GM21576 (cell line): ENCODE measurements around the gene NUDT21.

ENCODE experiments used
- ATAC-seq: cut with Tn5 transposase; IDR thresholded peaks from one replicate; pipeline ENCODE4 v1.9.1; 2021; ENCODE audit warnings: mild to moderate bottlenecking, moderate library complexity; ENCODE audit not compliant: unreplicated experiment

NUDT21 gene

DNA sequence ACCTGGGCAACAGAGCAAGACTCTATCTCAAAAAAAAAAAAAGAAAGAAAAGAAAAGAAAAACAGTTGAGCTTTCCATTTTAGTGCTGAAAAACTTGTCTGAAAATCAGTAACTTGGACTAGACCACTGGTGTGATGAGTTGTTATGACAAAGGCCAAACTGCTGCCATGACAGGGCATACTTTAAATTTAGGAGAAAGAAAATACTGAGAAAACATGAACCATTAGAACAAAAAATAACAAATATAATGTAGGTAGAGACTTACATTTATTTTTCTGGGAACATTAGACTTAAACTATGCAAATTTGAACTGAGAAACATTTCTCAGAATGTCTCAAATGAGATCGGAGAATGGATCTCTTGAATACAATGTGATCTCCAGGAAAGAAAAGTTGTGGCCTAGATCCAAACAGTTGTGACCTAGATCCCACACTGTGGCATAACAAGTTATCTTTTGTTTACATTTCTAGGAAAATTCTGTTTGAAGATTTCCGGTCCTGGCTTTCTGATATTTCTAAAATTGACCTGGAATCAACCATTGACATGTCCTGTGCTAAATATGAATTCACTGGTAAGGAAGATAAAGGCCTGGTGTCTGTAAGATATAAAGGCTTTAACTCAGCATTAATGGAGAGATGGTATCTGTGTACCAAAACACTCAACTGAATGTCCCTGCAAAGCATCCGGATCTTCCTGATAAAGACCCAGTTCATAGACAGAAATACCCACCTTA, 11.1 kb upstream of the NUDT21 start:
- ATAC-seq = no peak

DNA sequence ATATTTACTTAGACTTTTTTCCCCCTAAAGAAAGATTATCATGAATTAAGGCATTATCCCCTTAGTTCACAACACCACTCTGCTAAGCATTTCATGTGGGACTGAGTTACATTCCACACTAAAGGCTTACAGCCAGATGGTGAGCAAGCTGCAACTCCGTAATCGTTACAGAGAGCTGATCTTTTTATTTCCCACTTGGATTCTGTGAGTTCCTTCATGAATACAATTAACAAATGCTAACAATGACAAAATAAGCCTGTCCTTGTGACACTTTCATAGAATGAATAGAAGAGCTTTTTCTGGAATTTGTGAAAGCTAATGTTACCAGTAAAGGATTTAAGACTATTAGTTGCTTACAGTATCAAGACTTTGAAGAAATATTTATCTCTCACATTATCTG, 9.0 kb upstream of the NUDT21 start:
- no peak for ATAC-seq

DNA sequence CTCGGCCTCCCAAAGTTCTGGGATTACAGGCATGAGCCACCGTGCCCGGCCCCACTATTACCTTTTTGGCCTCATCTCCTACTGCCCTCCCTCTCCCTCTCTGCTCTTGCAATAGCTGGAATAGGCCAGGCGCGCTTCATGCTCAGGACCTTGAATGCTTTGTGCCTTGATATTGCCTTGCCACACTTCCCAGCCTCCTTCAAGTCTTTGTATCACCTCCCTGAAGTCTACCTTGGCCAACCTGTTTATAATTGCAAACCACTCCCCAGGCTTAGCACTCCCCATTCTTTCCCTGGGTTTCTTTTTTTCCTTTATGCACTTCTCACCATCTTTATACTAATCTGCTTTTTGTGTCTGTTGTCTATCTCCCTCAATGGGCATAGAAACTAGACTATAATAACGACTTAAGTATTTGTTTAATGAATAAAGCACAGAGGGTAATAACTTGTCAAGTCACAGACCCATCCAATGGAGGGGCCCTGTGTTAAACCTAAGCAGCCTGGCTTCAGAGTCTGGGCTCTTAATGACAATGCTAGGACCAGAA, 6.9 kb upstream of the NUDT21 start:
- no peak for ATAC-seq

DNA sequence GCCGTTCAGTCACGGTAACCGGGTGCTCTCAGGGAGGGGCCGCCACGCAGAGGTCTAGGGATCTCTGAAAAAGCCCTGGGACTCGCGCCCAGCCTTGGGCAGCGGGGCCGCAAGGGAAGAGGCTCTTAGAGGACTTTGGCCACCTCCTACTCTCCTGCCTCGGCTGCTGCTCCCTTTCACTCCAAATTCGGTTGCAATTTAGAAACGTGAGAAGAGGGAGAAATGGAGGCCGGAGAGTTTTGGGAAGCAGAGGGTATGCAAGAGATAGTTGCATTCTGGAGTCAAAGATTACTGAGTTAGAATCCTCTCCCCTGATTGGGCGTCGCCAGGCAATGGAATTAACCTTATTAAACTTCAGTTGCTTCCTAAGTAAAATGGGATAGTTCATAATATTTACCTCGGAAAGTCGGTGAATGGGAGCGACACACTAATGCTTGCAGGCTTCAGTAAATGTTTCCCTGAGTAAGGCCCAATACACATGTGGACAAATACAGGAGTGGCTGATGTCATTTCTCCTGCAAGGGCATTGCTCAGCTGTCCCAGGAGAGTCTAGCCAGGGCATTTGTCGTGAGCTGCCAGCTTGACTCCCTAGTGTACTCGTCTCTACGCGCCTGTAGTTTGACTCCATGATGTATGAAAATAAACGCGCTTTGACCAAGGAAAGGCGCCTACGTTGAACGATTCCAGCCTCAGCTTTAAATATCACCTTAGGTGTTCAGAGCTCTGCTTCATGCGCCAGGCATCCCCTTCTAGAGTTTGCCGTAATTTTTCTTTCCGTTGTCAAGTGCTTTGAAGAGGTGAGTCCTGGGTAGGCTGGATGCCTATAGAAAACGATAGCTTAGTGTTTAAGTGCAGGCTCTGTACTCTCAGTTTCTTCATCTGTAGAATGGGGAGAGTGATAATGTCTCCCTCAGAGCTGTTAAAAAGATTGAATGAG, 889 bp upstream of the NUDT21 start:
- ATAC-seq = peak; percentile 33

DNA sequence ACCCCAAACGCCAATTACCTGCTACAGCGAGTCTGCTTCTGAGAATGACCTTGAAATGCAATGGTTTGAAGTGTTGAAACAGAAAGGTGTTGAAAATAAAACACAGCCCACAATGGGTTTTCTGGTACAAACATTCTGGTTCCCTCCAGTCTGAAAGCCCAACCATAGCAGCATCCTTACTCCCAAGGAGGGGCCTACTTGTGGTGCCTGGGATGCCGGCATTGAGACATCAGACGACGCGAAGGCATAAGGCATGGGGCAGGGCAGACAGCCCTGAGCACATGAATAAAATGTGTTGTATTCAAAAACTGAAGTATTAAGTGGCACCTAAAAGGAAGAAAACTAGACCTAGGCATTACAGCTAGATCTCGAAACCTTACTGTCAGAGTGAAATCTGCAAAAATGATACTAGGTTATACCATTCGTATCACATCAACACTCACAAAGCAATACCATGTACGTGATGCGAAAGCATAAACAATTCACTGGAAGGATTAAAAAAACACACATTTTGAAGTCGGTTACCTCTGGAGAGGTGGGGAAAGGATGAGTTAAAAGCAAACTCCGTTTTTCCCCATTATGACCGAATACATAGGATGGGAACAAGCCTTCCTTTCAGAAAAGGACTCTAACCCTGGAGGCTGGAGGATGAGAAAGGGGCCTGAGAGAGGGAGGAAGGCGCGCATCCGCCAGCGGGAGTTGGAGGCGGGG, 702 bp downstream of the NUDT21 start:
- no peak for ATAC-seq

DNA sequence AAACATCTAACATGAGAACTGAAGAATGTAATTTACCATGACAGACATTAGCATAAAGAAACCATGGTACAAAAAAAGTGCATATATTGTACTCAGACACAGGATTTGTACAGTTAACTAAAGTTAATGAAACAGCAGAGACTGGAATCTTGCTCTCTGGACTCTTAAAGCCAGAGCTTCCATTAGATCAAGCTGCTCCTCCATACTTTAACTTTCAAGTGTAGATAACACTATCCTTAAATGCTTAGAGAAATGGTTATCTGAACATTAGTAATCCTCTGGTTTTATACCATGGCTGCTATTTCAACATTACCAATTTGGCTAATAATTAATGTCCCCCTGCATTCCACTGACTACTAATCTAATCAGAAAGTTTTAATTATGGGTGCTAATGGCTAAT, 3.1 kb downstream of the NUDT21 start:
- no peak for ATAC-seq

DNA sequence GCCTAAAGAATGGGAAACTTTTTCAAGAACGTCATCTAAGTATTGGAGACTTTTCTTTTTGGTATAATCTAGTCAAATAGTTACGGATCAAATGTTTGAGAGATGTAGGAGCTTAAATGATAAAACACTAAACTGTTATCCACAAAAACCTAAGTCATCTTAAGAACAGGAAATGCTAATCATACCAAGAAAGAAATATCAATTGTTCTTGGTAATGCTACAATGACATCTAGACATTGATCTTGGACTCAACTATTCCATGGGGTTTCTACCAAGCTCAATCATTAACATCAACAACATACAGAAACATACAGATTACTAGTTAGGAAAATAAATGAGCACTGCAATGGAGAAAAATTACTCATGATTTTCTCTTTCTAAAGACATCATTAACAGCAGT, 3.8 kb downstream of the NUDT21 start:
- no peak for ATAC-seq

DNA sequence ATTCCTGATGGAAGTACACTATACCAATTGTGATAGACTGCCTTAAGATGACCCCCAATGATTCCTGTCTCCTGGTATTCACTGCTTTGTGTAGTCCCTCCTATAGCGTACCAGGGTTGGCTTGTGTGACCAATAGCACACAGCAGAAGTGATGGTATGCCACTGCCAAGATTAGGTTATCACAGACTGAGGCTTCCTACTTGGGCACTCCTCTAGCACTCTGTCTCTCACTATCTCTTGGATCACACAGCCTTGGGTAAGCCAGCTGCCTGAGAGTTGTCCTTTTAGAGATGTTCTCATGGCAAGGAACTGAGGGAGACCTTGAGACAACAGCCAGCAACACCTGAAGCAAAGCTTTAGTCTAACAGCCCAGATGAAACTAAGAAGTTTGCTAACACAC, 13.1 kb downstream of the NUDT21 start:
- no peak for ATAC-seq

DNA sequence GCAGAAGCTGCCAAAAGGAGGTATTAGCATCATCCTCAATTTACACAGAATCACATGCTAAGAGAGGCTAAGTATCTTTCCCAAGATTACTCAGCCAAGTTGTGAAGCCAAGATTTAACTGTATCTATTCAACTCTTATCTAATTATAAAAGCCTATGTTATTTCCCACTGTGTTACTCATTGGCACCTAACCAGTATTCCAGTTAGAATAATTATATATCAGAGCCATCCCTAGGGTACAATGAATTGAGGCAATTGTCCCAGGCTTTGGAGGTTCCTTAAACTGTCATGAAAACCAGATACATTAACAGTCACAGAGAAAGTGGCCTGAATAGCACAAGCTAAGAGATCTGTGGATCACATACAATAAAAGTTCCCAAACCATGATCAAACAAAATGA, 14.9 kb downstream of the NUDT21 start:
- no peak for ATAC-seq

DNA sequence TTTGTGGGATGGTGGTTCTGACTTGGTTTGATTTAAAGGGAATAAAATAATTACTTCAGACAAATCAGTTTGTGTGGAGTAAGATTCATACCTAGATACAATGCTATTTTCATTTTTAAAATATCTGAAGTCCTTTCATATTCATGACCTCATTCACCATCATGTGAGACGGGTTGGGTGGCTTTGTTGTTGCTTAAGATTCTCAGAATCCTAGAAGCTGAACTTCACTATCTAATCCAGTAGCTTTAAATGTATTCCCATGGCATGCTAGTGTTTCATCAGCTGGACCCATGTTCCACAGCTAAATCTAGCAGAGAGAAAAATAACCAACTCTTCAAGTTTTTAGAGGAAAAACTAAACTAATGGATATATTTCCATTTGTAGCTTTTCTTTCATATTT, 23.0 kb downstream of the NUDT21 start:
- no peak for ATAC-seq

DNA sequence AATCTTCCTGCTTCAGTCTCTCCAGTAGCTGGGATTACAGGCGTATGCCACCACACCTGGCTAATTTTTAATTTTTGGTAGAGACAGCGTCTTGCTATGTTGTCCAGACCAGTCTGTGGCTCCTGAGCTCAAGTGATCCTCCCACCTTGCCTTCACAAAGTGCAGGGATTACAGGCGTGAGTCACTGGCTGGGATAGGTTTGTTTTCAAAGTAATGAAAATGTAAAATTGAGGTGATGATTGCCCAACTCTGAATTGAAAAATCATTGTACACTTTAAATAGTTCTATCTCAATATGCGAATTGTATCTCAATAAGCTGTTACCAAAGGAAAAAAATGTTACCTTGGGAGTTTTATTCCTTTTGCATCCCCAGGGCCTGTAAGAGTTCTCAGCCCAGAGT, 24.5 kb downstream of the NUDT21 start:
- ATAC-seq = no peak

DNA sequence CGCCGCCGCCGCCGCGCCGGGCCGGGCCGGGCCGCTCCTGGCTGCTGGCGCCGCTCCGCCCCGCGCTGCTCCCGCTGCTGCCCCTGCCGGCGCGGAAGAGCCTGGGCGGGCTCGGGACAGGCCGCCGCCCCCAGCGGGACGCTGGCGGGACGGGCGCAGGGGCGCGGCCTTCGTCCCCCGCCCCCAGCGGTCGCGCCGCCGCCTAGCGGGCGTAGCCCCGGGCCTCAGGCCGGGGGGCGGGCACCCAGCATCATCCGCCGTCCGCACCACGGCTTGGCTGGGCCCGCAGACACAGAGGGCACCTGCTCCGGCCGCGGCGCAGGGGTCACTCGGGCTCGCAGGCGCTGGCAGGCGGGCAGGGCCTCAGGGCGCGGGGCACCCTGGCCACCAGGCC, 25.7 kb downstream of the NUDT21 start, which contains the start of gene AMFR:
Gene AMFR (minus strand): TSS at position 107 of the 394 bp plus-strand sequence. CDS start 218 bp downstream, outside the sequence.
- peak; percentile 75 for ATAC-seq

DNA sequence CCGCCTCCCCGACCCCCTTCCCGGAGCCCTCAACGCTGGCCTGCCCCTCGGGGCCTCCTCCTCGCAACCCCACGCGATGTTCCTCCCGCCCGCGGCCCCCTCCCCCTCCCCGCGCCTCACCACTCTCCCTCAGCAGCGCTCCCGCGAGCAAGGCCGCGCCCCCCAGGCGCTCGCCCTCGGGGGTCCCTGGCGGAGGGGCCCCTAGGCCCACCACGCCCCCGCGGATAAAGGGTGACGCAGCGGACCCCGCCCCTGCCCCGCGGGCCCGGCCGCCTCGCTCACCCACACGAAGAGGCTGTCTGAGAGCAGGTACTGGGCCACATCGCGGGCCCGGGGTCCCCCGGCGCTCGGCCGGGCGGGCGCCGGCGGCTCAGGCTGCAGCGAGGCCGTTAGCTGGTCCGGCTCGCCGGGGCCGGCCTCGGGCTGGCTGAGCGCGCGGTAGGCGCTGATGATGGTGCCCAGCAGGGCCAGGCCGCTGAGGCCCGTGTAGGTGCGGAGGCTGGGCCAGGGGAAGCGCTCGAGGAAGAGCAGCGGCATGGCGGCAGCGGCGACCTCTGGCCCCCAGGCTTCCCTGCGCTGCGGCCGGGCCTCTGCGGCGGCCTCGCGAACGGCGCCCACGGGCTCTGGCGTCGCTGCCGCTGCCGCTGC, 26.2 kb downstream of the NUDT21 start:
- peak; percentile 23 for ATAC-seq

DNA sequence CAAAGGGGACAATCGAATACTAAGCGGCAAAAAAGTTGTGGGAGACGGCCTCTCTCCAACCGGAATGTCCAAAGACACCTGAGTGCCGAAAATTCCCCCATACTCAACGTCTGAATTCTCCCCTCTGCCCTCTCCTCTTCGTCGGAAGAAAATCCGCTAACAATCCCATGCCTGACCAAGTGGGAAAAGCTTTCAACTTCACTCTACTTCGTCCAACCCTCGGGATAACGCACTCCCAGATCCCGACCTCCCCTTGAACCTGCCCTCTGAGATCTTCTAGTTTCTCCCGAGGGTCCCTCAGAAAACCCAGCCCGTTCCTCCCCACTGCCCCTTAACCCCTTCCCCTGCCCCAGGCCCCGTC, 26.7 kb downstream of the NUDT21 start:
- ATAC-seq = no peak

DNA sequence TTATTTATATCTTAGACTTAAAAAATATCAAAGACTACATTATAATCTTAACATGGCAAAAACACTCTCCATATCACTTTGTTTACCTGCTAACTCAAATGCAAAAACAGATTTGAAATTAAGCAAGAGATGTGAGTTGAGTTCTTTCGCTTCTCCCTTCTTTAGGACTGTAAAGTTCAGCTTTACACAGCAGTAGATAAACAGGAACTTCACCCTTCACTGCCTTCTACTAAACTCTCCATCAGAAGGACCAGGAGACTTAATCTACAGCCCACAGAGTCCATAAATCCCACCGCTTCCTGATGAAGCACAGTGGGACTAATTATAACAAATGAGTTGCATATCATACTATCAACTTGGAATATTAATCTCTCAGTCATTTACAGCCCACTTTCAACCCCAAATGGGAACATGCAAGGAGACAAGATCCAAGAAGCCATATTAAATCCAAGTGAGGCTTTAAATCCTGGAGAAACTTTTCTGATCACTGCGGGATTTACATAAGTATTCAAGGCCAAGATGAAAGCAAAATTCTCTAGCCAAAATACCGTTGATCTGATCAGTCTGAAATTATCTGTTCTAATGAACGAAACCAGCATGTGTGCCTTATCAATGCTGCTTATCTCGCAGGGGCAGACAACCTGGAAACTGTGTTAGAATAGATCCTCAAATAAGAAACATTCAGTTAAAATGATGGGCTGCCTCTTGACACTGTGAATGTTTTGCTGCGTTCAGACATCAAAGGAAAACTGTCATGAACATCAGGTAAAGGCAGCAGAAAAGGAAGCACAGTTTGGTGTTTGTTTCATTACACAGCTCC, 27.3 kb downstream of the NUDT21 start:
- peak; percentile 27 for ATAC-seq

DNA sequence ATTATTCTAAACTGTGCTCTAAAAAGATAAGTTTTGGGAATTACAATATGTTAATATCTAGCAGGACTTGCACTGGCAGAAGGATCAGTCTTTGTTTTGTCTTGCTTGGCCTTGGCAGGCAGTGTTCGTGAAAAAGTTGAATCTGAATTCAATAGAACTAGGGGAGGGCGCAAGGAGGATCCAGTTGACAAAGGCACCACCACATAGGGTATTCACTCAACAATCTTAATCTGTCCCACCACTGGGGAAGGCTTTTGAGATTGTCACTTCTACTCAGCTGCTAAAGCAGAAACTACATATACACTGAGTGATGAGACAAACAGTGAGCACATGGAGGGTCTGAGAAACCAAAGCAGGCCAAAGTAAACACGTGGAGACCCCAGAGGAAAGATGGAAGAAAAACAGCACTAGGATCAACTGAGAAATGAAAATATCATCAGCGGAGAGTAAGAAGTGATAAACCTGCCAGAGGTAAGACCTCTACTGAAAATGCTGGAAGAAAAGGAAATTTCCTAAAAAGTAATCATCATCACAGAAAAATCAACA, 28.2 kb downstream of the NUDT21 start:
- ATAC-seq = no peak

DNA sequence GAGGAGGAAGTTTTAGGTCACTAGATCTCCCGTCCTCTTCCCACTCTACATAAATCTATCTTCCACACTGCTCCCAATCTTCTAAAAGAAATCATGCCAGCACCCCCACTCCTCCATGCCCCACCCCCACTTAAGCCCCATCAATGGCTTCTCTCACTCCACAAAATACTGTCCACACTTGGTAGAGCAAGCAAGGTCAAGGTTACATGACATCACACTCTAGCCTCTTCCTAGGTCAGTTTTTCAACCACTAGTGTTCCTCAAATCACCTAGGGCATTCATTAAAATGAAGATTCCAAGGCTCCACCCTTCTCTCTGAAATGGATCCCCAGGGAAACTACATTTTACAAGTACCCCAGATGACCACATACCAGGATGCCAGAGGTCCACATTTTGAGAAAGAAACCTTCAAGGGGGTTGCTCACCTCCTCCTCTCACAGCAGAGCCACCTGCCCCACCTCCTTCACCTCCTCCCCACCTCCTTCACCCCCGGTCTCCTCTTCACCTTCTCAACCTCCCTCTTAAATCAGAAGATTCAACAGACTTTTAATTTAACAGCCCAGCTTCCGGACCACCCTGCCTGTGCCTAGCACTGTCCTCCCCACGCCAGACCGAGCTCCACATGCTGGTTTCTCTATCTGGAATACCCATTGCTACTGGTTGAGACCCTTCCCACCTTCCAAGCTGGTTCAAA, 29.0 kb downstream of the NUDT21 start:
- no peak for ATAC-seq

DNA sequence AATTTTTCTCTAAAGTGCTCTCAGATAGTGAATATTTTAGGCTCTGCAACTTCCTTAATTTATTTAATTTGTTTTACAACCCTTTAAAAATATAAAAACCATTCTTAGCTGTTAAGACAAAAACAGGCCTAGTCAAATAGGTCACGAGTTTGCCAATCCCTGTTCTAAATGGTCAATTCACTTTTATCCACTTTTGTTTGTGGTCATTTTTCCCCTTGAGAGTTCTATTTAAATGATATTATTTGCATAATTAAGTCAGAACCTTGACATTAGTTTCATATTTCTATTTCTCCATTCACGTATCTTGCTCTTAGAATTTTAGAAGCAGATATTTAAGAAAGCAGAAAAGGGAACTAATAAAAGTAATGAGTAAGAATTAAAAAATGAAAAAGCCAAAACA, 29.8 kb downstream of the NUDT21 start:
- ATAC-seq = no peak

DNA sequence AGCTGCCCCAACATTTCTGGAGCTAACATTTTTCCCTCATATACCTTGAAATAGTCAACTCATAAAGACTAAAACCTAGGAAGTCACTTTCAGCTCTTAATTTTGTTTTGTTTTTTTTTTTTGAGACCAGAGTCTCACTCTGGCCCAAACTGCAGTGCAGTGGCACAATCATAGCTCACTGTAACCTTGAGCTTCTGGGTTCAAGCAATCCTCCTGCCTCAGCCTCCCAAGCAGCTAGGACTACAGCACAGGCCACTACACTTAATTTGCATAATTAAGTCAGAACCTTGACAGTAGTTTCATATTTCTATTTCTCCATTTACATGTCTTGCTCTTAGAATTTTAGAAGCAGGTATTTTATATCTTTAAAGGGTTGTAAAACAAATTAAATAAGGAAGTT, 30.5 kb downstream of the NUDT21 start:
- ATAC-seq = no peak
